GM18499 (cell line): ENCODE results near the gene LRRC66.

ENCODE experiments used
- ATAC-seq: cut with Tn5 transposase; IDR thresholded peaks from one replicate; pipeline ENCODE4 v1.9.1; 2021; ENCODE audit warnings: moderate number of reproducible peaks; ENCODE audit not compliant: insufficient read depth, unreplicated experiment

Gene LRRC66

DNA sequence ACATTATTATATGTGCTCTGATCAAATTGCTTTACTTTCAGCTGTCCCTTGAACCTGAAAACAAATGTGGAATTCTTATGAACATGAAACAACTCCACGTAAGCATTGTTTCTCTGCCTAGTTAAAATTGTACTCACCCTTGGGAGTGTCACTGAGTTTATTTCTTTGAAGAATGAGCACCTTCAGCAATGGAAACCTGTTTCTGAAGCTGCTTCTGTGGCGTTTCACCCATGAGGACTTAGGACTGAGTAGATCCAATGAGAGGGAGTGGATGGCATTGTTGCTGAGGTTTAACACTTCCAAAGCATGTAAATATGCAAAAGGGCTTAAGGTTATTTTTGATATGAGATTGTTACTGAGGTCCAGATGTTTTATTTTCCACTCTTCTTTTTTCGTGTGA lies 3.2 kb downstream of the LRRC66 start:
- ATAC-seq, result no peak

- ATAC-seq, result no peak
Observed at GRCh38 chr4:52015366-52015765, 4.8 kb downstream of the LRRC66 start.

GRCh38 chr4:52014903-52015302 lies 5.3 kb downstream of the LRRC66 start:
- no peak for ATAC-seq

DNA sequence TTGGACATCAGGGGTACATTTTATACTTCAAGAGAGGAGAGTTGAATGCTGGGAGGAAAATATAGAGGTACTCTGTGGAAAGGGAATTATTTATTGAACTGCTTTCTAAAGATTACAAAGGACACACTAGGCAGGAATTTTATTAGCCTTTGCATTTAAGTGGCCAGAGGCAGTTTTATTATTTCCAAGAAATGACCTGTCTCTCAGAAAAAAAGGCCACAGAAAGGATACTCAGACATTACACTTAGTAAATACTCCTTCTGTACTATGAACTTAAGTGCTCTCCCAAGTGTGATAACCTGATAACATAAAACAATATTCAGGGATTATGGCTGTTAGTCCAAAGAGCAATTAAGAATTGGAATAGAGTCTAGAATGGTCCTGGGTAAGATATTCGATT lies 7.5 kb downstream of the LRRC66 start:
- ATAC-seq, result no peak

DNA sequence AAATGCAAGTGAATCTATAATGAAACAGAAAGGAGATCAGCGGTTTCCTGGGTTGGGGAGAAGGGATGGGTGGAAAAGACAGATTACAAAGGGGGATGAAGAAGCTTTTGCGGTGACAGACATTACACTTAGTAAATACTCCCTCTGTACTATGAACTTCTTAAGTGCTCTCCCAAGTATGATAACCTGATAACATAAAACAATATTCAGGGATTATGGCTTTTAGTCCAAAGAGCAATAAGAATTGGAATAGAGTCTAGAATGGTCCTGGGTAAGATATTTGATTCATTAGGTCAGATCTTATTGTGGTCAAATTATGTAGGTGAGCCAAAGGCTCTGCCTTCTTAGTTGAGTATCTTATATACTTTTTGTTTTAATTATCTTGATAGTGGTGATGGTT lies 9.2 kb downstream of the LRRC66 start:
- no peak for ATAC-seq

DNA sequence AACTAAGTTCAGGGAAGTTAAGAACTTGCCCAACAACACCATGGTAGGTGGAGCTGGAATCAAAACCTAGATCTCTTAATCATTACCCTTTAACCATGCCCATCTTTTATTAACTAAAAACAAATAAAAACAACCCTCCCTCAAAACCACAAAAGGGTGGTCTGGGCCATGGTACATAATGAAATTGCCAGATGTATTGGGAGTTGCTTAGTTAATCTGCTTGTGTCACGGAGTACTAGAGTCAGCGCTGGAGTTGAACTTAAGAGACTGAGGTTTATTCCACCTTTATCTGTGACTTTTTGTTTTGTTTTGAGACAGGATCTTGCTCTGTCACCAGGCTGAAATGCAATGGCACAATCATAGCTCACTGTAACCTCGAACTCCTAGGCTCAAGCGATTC lies 13.3 kb downstream of the LRRC66 start:
- no peak for ATAC-seq

- ATAC-seq, result no peak
Observed at GRCh38 chr4:52005604-52006273, 14.4 kb downstream of the LRRC66 start.

- no peak for ATAC-seq
Observed at GRCh38 chr4:52004414-52004813, 15.7 kb downstream of the LRRC66 start.

DNA sequence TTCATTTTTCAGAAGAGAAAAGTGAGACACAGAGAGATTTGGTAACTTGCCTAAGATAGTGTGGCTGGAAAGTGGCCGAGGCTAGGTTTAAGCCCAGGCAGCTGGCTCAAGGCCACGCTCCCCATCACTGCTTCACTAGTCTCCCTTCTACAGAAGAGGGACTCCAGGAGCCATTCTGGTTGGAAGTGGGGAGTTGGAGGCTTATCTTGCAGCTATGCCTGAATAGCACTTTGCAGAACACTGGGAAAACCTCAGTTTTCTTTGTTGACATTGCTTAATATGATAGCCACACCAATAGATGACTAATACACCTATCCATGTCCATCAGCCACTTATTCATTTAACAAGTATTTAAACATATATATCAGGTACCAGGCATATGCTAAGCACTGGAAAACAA lies 18.5 kb downstream of the LRRC66 start:
- ATAC-seq, result no peak

- no peak for ATAC-seq
Observed at GRCh38 chr4:51999250-51999649, 20.9 kb downstream of the LRRC66 start.

- no peak for ATAC-seq
Observed at GRCh38 chr4:51998837-51999236, 21.3 kb downstream of the LRRC66 start.

DNA sequence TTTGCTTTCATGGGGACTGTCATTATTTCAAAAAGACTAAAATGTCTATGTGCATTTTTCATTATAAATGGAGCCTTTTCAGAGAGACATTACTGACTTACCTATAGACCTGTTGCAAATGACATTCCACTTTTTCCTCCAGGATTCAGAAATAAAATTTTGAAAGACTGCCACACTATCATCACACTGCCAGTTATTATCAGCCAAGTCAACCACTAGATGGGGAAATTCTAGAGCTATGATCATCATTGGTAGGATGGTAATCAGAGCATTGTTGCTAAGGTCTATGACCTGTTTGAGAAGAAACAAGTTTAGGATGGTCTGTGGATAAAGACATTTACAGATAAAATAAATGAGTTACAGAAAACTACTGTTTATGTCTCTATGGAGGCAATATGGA lies 22.5 kb downstream of the LRRC66 start:
- ATAC-seq, result no peak

DNA sequence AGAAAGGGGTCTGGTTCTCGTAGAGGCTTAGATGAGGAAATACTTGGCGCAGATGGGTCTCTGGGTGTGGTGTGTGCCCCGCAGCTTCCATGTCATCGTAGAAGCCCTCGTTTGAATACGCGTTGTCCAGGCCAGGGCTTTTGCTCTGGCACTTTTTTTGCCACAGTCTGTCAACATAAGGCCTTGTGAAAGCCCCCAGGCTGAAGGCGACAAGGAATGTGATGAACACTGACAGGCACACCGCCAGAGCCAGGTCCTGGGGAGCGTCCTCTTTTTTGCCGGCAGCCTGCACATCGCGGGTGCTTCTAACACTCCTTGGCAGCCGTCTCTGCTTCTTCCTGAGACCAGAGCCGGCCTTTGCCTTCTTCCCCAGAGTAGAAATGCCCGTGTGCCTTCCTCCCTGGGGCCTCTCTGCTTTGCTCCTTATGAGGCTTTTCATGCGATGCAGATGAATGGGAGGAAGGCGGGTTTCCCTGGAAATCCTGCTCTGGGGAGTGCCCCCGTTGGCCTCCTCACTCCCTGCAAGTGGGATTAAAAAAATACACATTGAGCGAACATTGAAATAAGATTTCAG lies 24.4 kb downstream of the LRRC66 start:
- no peak for ATAC-seq

- no peak for ATAC-seq
Observed at GRCh38 chr4:51965862-51966261, 54.3 kb downstream of the LRRC66 start.

- no peak for ATAC-seq
Observed at GRCh38 chr4:51963841-51964517, 56.2 kb downstream of the LRRC66 start.

DNA sequence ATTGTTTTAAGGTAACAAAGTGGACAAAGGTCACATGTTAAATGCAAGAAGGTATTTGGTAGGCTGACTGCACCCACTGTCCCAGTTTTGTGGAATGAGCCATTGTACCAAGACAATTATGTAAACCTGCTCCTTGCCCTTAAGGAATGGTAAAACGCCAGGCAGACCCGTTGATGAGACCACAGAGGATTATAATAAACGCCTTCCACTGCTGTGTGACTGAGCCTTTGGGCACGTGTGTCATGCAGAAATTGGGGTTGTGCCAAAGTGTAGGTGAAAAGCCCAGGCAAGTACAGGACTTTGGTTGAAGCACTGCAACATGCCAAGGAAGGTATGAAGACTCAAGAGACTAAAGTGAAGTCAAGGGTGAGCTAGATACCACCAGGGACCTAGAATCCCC lies 59.7 kb downstream of the LRRC66 start:
- no peak for ATAC-seq

DNA sequence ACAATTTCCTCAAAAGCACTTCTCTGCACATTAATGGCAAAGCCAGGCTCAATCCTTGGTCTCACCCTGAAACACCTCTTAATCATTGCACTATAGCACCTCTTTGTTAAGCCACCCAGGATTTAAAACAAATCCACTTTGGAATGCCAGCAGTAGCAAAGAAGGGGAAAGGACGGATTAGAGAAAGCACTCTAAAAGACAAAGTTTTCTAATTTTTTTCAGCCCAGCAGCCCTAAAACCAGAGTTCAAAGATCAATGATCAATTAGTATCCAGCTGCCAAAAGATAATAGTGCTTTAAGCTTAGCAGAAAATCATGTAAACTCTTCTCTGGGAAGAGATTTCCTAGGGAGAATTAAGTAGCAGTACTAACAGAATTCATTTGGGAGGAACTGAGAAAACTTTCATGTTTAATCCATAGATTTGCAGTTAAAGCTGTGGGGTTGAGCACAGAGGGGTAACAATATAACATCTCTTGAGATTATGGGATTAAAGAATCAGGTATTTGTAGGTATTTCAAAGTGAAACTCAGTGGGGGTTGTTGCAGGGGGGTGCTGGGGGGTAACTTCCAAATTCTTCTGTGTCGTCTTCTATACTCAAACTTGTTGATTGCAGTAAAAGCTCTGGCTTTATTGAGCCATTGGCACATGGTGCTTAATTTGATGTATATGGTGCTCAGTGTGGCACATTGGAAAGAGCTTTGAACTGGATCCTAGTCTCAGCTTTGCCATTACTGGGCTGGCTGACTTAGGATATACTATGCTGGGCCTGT lies 61.8 kb downstream of the LRRC66 start:
- ATAC-seq, result no peak
